NCI-H1092 treated with DMSO at 0.1 percent for 48 hours (cell line): ENCODE results near the gene HIGD1A.

ENCODE experiments used
- DNase-seq: peaks from one replicate; lab custom pipeline; 2025; lab: John Stamatoyannopoulos, UW

The HIGD1A gene

DNA sequence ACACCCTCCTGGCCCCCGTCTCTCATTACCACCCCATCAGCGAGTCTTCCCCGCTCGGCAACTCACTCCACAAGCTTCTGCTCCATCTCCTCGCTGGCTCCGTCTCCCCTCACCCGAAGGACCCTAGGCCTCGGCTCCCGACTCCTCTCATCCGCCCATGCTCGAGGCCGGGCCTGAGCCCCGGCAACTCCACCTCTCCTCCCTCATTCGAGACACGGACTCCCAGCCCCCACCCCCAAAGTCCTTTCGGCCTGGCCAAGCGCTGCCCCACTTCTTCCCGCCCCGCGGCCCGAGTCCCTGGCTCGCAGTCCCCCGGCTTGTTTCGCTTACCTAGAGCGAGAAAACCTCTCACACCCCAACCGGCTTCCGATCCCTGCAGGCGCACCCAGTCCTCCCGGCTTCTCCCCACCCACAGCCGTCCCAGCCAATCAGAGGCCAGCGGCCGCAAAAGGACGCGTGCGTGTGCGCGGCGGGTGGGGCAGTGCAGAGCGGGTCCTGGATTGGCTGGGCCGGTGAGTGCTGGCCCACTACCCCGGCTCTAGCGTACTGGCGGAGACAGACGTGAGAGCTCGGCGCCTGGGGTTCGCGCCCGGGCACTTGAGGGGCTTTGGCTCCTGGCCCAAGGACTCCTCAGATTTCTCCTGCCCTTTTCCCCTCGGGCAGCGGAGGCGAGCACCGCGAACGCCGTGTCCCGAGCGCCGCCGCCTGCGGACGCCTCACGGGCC is at the start of gene HIGD1A:
Gene HIGD1A (minus strand): TSS at position 385 of the 725 bp plus-strand sequence. CDS start 10,237 bp downstream, outside the sequence.
- DNase-seq, result peak; percentile 93

DNA sequence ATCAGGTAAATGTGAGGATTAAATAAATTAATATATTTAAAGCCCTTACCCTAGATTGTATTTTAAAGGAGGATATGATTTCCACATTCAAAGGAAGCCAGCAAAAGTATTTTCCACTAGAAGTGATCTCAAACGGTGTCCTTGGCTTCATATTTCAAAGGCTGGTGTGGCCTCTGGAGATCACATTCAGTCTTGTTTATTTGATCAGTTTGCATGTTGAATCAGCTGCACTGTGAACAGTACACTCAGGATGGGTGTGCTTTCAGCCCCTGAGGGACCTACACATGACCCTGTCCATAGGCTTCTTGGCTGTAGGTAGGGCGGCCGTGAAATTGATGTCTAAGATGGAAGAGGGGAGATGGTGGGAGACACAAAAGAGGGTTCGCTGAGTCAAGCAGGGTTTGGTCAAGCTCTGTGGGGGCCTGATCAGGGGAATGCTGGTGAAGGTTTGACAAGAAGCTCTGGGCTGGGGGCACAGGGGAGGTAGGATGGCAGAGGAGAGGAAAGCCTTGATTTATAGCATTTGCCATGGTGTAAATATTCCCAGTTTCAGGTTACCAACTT is 49.5 kb upstream of the HIGD1A start:
- peak; percentile 56 for DNase-seq

GRCh38 chr3:42853056-42853455 is 48.8 kb upstream of the HIGD1A start:
- peak; percentile 6 for DNase-seq

DNA sequence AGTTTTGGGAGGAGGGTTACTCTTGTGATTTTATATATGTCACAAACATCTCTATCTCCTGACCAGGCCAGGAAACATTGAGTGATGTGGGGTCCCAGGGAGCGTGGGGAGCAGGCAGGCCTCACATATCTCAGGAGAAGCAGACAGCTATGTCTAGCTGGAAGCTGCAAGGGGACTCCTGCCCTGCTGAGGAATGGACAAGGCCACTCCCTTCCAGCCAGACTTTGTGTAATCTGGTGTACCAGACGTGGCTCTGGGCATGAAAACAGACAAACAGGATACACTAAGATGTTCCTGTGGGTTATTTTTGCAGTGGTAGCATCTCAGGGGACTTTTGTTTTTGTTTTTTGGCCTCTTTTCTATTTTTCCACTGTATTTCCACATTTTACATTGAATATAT is 48.2 kb upstream of the HIGD1A start:
- DNase-seq, result no peak

- no peak for DNase-seq
Observed at GRCh38 chr3:42851228-42851834, 47.0 kb upstream of the HIGD1A start.

DNA sequence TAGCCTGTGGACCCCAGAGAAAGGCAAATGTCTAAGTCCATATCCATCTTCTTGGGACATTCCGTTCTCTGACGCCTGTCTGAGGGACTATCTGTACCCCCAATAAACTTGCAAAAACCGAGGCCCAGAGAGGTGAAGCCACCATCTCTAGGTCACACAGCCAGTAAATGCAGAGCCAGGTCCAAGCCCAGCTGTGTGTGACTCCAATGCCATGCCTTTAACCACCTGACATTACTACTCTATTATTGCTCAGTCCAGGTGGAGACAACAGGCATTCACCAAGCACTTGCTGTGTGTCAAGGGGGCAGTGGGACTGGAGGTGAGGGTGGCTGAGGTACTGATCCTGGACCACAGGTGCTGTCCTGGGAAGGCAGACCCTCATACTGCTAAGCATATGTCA is 46.0 kb upstream of the HIGD1A start:
- DNase-seq, result no peak

DNA sequence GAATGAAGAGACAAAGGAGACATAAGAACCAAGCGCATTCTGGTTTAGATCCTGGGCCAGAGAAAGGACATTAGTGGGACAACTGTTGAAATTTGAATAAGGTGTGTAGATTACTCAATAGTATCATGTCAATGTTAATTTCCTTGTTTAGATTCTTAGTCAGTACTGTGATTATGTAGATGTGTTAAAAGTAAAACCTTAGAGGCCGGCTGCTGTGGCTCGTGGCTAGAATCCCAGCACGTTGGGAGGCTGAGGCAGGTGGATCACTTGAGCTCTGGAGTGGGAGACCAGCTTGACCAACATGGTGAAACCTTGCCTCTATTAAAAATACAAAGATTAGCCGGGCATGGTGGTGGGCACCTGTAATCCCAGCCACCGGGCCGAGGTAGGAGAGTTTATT is 44.7 kb upstream of the HIGD1A start:
- DNase-seq, result no peak

DNA sequence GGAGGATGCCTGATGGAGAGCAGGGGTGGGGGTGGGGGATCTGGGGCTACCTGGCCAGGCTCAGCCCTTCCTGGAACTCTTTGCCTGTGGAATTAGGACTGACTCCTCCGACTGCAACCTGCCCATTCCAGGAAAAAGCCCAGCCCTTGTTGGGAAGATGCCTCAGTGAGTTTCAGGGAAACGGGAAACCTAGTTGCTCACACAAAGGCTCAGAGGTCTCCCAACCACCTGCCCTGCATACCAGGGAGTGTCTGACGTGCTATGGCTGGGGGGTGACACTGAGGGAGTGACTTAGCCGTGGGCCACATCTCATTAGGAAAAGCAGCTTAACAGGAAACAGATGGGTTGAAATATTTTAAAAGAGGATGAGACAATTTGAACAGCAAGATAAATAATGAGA is 43.4 kb upstream of the HIGD1A start:
- DNase-seq, result no peak

DNA sequence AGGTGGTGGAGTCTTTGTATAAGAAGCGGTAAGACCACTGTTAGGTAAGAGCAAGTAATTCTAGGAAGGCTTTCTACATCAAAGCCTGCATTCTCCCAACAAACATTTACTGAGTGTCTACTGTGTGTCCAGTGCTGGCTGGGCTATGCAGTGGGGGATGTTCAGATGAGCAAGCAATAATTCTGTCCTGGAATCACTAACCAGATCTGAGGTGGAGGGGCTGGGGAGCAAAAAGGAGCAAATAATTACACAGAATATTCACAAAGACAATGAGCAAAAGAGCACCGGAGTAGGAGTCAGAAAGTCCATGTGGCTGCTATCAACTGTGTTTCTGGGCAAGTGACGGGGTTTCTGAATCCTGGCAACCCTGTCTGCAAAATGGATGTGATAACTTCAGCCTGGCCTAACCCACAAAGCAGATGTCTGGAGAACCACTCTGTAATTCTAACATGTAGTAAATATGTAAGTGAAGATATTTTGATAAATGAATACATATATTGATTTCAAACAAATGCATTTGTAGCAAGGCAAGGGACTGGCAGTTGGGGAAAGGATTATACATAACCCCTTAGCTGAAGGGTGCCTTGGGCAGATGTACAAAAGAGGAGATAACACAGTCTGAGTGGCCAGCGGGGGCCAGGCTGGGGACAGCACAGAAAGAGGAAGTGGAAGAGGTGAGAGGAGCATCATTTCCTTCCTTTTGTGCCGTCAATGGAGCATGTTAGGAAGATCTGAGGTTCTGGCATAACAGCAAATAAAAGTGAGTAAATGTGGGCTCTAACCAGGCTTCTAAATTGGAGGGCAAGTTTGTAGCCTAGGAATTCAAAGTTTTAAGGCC is 42.6 kb upstream of the HIGD1A start:
- DNase-seq, result no peak

- DNase-seq, result no peak
Observed at GRCh38 chr3:42844815-42845214, 40.5 kb upstream of the HIGD1A start.

DNA sequence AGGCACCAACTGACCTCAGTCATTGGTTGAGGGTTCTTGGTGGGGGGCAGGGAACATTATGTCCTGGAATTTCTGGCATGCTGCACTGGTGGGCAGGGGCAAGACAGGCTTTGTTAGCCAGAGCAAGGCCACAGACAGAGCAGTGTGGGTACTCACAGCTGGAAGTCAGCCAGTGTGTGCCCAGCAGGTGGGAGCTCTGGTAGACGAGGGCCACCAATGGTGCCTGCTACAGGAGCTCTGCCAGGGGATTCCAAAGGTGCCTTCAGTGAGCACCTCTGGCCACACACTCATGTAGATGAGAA is 40.1 kb upstream of the HIGD1A start:
- DNase-seq, result no peak

- no peak for DNase-seq
Observed at GRCh38 chr3:42843713-42844411, 39.6 kb upstream of the HIGD1A start.

DNA sequence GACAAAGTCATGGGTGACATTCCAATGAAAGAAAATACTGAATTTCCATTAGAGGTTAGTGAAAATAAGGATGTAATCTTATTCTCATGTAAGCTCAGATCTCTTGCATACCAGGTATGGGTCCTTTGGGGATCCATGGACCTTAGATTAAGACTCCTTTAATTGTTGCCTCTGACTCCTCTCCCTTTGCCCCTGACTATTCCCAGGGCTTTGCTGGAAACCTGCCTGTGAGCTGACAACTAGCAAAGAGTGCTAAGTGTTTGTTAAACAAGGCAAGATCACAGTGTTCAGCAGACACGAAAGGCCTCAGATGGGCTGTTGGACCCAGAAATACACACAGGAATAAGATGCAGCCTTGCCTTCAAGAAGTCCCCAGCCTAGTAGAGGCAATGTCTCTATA is 37.0 kb upstream of the HIGD1A start:
- DNase-seq, result no peak

- DNase-seq, result peak; percentile 43
Observed at GRCh38 chr3:42839616-42840015, 35.3 kb upstream of the HIGD1A start.

DNA sequence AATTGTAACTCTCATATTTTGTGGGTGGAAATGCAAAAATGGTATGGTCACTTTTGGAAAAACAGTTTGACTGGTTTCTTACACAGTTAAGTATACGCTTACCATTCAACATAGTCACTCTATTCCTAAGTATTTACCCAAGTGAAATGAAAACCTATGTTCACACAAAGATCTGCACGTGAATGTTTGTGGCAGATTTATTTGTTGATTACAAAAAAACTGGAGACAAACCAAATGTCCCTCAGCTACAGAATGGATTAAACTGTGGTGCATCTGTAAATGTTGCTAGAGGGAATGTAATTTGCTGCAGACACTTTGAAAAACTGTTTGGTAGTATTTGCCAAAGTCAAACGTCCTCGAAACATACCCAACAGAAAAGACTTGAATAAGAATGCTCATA is 34.3 kb upstream of the HIGD1A start:
- no peak for DNase-seq

DNA sequence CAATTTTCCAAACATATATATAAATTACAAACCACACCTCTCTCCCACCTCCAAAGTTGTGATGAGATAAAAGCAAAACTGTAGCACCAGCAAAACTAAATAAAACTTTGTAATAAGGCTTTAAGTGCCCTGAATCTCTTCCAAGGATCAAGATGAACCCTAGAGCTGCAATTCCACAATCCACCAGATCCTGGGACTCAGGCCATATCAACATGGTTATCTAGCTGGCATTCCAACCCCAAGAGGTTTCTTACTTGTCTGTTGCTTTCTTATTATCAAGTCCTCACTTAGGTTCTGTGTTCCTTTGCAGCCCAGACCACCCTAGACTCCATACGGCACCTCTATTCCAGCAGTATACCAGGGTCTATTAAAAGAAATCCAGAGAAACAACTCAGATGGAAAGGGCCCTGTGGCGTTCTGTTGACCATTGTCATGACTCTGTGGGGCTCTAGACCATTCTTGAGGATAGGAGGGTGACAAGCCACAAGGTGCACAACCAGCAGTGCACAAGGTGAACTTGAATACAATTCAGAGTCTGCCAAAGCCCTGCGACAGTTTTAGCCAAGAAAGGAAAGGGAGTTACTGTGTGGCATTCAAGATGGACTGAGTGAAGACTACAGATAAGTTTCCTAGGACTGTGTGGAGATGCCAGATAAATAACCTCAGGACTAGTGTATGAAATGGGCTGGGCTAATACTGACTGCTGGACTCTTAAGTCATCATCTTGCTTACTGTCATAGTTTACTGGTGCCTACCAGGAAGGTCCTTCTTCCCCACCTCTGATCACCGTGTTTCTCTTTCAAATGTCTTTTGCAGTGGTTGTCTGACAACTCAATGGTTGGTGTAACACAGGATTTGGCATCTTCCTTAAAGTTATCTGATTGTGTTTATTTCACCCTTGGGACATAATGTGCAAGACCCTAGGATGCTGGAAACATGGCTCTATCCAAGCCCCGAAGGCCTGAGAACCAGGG is 32.1 kb upstream of the HIGD1A start:
- no peak for DNase-seq

DNA sequence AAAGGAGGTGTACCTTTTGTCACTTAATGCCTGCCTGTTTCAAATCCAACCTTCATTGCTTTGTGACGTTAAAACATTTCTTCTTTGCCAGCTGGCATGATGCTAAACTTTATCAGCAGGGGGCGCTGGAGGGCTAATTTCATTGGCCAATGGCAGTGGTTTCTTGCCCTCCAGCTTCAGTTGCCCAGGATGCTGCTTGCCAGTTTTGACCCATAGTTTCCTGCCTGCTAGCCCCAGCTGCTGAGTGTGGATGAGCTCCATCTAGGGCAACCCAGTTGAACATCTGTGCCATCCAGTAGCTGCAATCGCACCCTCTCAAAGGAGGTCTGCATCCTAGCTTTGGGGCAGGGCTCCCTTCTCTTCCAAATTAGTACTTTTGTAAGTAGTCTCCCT is 27.0 kb upstream of the HIGD1A start:
- DNase-seq, result peak; percentile 67

- peak; percentile 28 for DNase-seq
Observed at GRCh38 chr3:42830437-42831320, 26.4 kb upstream of the HIGD1A start.

GRCh38 chr3:42829628-42830436 is 25.5 kb upstream of the HIGD1A start:
- no peak for DNase-seq
